Immature natural killer cell (primary cell): ENCODE results near the gene FYB2. TPM values are rescaled to one million over a fixed set of nuclear protein-coding genes. Genes with fewer than 3 reads are reported as not detected.

ENCODE experiments used
- DNase-seq, 3 donors: peaks; one replicate each; pipeline ENCODE4 v3.0.0; 2022; ENCODE audit warnings: mixed read lengths in 1 of 3
- H3K27ac Mint-ChIP-seq, 6 donors: one replicate each; pipeline ENCODE4 v1.8.0; 2020; ENCODE audit warnings: mixed read lengths in 6 of 6, mild to moderate bottlenecking in 5 of 6, inconsistent platforms in 4 of 6, moderate library complexity in 3 of 6
- H3K27me3 Mint-ChIP-seq, 3 donors: one replicate each; pipeline ENCODE4 v1.8.0; 2020 to 2021; ENCODE audit warnings: low read depth in 3 of 3, mild to moderate bottlenecking in 3 of 3, mixed read lengths in 3 of 3, moderate library complexity in 3 of 3, inconsistent platforms in 1 of 3
- H3K36me3 Mint-ChIP-seq, 3 donors: one replicate each; pipeline ENCODE4 v1.8.0; 2020; ENCODE audit warnings: mixed read lengths in 3 of 3, inconsistent platforms in 2 of 3, mild to moderate bottlenecking in 2 of 3
- H3K4me1 Mint-ChIP-seq, 2 donors: one replicate each; pipeline ENCODE4 v1.8.0; 2020; ENCODE audit warnings: inconsistent platforms in 2 of 2, mild to moderate bottlenecking in 2 of 2, mixed read lengths in 2 of 2, moderate library complexity in 1 of 2
- H3K4me3 Mint-ChIP-seq, 5 donors: one replicate each; pipeline ENCODE4 v1.8.0; 2020; ENCODE audit warnings: mild to moderate bottlenecking in 5 of 5, mixed read lengths in 5 of 5, inconsistent platforms in 3 of 5, moderate library complexity in 3 of 5
- H3K9me3 Mint-ChIP-seq, 6 donors: one replicate each; pipeline ENCODE4 v1.8.0; 2020; ENCODE audit warnings: mild to moderate bottlenecking in 6 of 6, mixed read lengths in 6 of 6, inconsistent platforms in 4 of 6, moderate library complexity in 3 of 6
- polyA plus RNA-seq, 3 donors: library from polyadenylated mRNA; unstranded; fragments of 300-500 nt; fragmentation: Illumina TruSeq; gene quantifications; one replicate each; pipeline ENCODE4 v1.2.3, GENCODE V29; 2021

The FYB2 gene
- polyA plus RNA-seq, 3 donors from 2014 or later, result not detected

DNA sequence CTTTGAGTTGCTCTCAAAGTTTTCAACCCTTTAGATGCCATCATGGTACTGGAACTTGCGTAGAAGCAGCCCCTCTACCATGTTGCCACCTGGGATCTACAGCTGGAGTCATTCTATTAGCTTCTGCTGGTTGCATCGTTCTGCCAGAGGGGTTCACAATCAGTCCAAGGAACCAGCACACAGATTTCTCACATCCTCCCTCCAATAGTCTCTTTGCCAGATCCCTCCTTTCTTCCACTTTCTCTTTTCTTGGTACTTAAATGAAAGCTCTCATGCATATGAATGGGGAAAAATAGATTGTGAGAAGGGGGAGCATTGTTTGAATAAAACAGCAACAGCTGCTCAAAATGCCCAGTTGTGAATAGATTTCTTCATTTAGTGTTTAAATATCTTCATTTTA is 31.2 kb upstream of the FYB2 start:
- Mint-ChIP-seq H3K9me3 (peaks cover 0 to 7% (median 0%) of the 10 kb centered on the region in 6 donors), H3K27me3 (peaks cover 3 to 5% (median 4%) of the 10 kb centered on the region in 3 donors), H3K4me3 (no peak overlapping the region), H3K36me3 (peaks cover 0 to 10% (median 0%) of the 10 kb centered on the region in 3 donors), H3K27ac (no peak overlapping the region), H3K4me1 (peaks cover 3 to 7% of the 10 kb centered on the region in 2 donors)
- DNase-seq, result no peak

DNA sequence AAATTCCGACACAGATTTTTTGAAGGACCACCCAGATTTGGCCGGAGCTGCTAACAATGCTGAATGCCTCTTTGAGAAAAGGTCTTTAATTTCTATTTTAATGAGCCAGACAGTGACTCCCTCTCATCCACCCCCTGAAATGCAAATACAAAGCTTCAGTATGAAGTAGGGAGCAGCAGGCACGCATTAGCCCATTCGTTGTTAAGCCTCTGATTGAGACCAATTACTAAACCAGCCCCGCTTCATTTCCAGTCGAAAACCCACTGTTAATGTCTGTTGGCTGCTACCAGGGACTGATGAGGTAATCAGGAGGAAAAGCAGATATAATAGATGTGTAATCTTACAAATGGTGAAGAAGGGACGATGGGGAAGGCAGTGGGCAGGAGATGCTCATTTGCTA is 30.5 kb upstream of the FYB2 start:
- Mint-ChIP-seq H3K9me3 (peaks cover 0 to 7% (median 0%) of the 10 kb centered on the region in 6 donors), H3K36me3 (peaks cover 0 to 10% (median 0%) of the 10 kb centered on the region in 3 donors), H3K4me1 (peaks cover 8 to 13% of the 10 kb centered on the region in 2 donors), H3K4me3 (no peak overlapping the region), H3K27ac (no peak overlapping the region), H3K27me3 (peaks cover 3 to 5% (median 4%) of the 10 kb centered on the region in 3 donors)
- no peak for DNase-seq

GRCh38 chr1:56845343-56845742 is 26.1 kb upstream of the FYB2 start:
- DNase-seq, result no peak
- Mint-ChIP-seq H3K27me3 (peaks cover 4 to 9% (median 7%) of the 10 kb centered on the region in 3 donors), H3K36me3 (peaks cover 0 to 4% (median 0%) of the 10 kb centered on the region in 3 donors), H3K27ac (peak overlapping the region in 1 of 6 donors; percentile 25), H3K4me3 (no peak overlapping the region), H3K4me1 (peaks cover 8 to 14% of the 10 kb centered on the region in 2 donors), H3K9me3 (peaks cover 0 to 3% (median 0%) of the 10 kb centered on the region in 6 donors)

DNA sequence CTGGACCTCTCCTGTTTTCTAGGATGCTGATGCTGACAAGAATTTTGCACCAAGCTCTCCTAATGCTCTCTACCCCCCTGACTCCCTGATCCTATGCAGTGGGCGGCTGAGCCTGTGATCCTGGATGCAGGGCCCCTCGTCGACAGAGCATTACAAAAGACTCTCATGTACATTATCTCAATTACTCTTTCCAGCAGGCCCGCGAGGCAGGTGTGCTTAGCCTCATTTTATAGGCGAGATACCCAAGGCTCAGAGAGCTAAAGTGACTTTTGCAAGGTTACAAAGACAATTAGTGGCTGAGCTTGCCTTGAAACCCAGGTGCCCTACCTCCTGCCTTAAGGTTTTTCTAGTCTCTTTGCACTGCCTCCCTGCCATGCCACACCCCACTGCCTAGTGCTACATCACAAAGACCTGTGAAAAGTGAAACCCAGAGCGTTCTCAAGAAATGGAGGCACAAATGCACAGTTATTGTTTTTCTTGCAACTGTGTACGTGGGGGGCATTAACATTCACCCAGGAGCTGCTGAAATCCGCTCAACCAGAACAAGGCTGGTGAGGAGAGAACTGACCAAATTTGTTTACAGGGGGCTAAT is 25.4 kb upstream of the FYB2 start:
- peaks cover 4 to 9% (median 8%) of the 10 kb centered on the region in 3 donors for H3K27me3 Mint-ChIP-seq
- peak overlapping the region in 1 of 6 donors; percentile 25 for H3K27ac Mint-ChIP-seq
- H3K9me3 Mint-ChIP-seq, result peaks cover 0 to 4% (median 1%) of the 10 kb centered on the region in 6 donors
- H3K4me1 Mint-ChIP-seq, result peaks cover 8 to 14% of the 10 kb centered on the region in 2 donors
- no peak for DNase-seq
- peaks cover 0 to 4% (median 4%) of the 10 kb centered on the region in 3 donors for H3K36me3 Mint-ChIP-seq
- H3K4me3 Mint-ChIP-seq, result no peak overlapping the region

GRCh38 chr1:56843544-56843943 is 24.3 kb upstream of the FYB2 start:
- H3K36me3 Mint-ChIP-seq, result peaks cover 3 to 8% (median 4%) of the 10 kb centered on the region in 3 donors
- peaks cover 8 to 14% of the 10 kb centered on the region in 2 donors for H3K4me1 Mint-ChIP-seq
- peaks cover 0 to 6% (median 3%) of the 10 kb centered on the region in 6 donors for H3K9me3 Mint-ChIP-seq
- no peak overlapping the region for H3K27ac Mint-ChIP-seq
- no peak for DNase-seq
- H3K27me3 Mint-ChIP-seq, result peaks cover 4 to 14% (median 9%) of the 10 kb centered on the region in 3 donors
- no peak overlapping the region for H3K4me3 Mint-ChIP-seq

GRCh38 chr1:56838759-56839158 is 19.6 kb upstream of the FYB2 start:
- H3K4me1 Mint-ChIP-seq, result peaks cover 15 to 17% of the 10 kb centered on the region in 2 donors
- peaks cover 0 to 6% (median 3%) of the 10 kb centered on the region in 6 donors for H3K9me3 Mint-ChIP-seq
- peaks cover 2 to 9% (median 6%) of the 10 kb centered on the region in 3 donors for H3K27me3 Mint-ChIP-seq
- peaks cover 3 to 4% (median 4%) of the 10 kb centered on the region in 3 donors for H3K36me3 Mint-ChIP-seq
- DNase-seq, result no peak
- no peak overlapping the region for H3K4me3 Mint-ChIP-seq
- no peak overlapping the region for H3K27ac Mint-ChIP-seq

DNA sequence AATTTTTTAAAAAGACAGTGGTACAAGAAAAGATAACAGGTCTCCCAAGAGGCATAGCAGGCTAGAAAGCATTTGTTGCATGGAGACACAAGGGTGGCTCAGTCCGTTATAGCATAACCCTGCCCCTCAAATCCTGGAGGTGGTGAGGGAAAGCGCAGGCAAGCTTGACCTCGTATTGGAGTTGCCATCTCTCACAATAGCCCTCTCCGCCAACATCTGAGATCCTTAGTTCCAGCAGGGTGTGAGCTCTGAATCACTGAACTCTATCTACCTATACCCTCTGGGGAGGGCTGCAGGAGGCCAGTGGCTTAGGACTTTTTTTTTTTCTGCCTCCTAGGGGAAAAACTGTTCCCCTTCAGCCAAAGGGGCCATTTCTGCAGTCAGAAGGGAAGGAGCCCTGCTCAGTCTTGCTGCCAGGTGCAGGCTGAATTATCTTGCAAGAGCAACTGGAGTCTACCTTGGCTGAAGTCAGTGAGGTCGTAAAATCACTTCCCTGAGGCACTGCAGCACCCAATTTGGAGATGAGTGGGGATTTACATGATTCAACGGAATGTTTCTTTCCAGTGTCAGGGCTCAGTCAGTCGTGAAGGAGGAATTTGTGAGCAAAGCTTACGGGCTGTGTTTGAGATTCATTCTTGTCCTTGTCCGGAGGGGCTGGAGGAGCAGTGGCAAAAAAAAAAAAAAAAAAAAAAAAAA is 18.2 kb upstream of the FYB2 start:
- Mint-ChIP-seq H3K4me3 (no peak overlapping the region), H3K27me3 (peaks cover 2 to 9% (median 6%) of the 10 kb centered on the region in 3 donors), H3K27ac (no peak overlapping the region), H3K36me3 (peaks cover 3 to 4% (median 4%) of the 10 kb centered on the region in 3 donors), H3K4me1 (peaks cover 29% of the 10 kb centered on the region in 2 donors), H3K9me3 (peaks cover 0 to 6% (median 3%) of the 10 kb centered on the region in 6 donors)
- no peak for DNase-seq

DNA sequence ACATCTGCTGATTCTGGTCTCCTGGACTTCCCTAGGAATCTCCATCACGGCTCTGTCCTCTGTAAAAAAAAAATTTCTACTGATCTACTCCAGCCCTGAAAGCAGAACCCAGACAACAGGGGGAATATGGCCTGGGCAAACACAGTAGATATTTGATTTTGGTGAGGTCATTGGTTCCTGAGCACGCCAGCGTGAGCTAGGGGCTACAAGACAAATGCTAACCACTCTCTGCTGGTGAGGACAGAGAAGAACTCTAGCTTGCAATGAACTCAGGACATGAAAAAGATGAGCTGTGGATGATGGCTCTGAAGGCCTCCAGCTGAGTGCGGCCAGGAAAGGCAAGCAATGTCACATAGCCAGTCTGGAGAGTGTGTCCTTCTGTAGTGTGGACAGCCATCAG is 17.2 kb upstream of the FYB2 start:
- H3K4me3 Mint-ChIP-seq, result no peak overlapping the region
- peaks cover 0 to 6% (median 3%) of the 10 kb centered on the region in 6 donors for H3K9me3 Mint-ChIP-seq
- H3K36me3 Mint-ChIP-seq, result peaks cover 3 to 4% (median 4%) of the 10 kb centered on the region in 3 donors
- peaks cover 3 to 9% (median 4%) of the 10 kb centered on the region in 3 donors for H3K27me3 Mint-ChIP-seq
- no peak for DNase-seq
- H3K27ac Mint-ChIP-seq, result no peak overlapping the region
- H3K4me1 Mint-ChIP-seq, result peaks cover 36 to 38% of the 10 kb centered on the region in 2 donors

DNA sequence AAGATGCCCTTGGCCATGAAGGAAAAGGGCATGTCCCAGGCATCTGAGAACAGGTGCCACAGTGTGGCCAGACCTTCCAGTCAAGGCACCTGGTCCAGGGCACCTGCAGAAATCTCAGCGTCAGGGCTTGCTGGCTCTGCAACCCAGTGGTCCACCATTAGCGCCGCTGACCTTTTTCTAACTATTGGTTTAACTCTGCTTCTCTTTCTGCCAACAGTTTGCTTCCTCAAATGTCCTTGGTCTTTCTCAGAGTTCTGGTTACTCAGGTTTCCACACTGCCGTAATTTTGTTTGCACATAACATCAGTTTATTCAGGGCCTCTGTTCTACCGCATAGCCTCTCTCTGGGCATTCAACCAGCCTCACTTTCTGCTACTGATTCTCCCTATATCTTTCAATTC is 16.5 kb upstream of the FYB2 start:
- Mint-ChIP-seq H3K4me3 (no peak overlapping the region), H3K4me1 (peaks cover 36 to 38% of the 10 kb centered on the region in 2 donors), H3K27me3 (peaks cover 2 to 9% (median 6%) of the 10 kb centered on the region in 3 donors), H3K36me3 (peaks cover 3 to 4% (median 4%) of the 10 kb centered on the region in 3 donors), H3K9me3 (peaks cover 0 to 6% (median 3%) of the 10 kb centered on the region in 6 donors), H3K27ac (no peak overlapping the region)
- no peak for DNase-seq

DNA sequence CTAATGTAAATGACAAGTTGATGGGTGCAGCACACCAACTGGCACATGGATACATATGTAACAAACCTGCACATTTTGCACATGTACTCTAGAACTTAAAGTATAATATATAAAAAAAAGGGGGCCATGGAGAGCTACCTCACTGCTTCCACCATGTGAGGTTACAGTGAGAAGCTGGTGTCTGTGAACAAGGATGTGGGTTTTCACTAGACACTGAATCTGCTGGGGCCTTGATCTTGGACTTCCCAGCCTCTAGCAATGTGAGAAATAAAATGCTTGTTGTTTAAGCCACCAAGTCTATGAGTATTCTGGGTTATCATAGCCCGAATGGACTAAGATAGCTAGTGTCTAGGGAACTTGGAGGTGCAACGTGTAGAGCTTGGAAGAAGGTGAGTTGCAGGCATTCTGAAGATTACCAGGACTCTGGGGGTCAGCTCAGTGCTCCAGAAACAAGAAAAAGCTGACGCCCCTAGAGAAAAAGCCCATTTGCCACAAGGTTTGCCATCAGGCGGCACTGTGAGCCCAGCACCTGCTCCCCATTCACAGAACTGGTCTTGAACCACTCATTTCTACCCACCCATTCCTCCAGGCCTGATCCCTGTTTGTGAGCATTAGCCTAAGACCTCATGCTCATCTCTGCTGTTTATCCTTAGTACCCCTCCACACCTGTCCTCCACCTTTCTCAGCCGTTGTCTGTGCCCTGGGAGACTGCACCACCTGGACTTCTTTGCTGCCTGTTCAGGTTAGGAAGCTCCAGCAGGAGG is 15.1 kb upstream of the FYB2 start:
- Mint-ChIP-seq H3K4me3 (peak overlapping the region in 2 of 5 donors; percentile 64 to 73), H3K4me1 (peaks cover 36 to 38% of the 10 kb centered on the region in 2 donors), H3K27me3 (peaks cover 2 to 6% (median 3%) of the 10 kb centered on the region in 3 donors), H3K27ac (peak overlapping the region in 5 of 6 donors; percentile 13 to 80 (median 54)), H3K9me3 (peaks cover 0 to 4% (median under 1%) of the 10 kb centered on the region in 6 donors), H3K36me3 (peaks cover 0 to 3% (median 3%) of the 10 kb centered on the region in 3 donors)
- DNase-seq, result peak; percentile 20 to 37 (median 31)

GRCh38 chr1:56833088-56833487 is 13.9 kb upstream of the FYB2 start:
- Mint-ChIP-seq H3K4me3 (no peak overlapping the region), H3K27me3 (peaks cover 2 to 6% (median 2%) of the 10 kb centered on the region in 3 donors), H3K27ac (peak overlapping the region in 2 of 6 donors; percentile 48 to 80), H3K36me3 (no peaks in the 10 kb centered on the region), H3K4me1 (peaks cover 36 to 38% of the 10 kb centered on the region in 2 donors), H3K9me3 (peaks cover 0 to 2% (median under 1%) of the 10 kb centered on the region in 6 donors)
- DNase-seq, result no peak

DNA sequence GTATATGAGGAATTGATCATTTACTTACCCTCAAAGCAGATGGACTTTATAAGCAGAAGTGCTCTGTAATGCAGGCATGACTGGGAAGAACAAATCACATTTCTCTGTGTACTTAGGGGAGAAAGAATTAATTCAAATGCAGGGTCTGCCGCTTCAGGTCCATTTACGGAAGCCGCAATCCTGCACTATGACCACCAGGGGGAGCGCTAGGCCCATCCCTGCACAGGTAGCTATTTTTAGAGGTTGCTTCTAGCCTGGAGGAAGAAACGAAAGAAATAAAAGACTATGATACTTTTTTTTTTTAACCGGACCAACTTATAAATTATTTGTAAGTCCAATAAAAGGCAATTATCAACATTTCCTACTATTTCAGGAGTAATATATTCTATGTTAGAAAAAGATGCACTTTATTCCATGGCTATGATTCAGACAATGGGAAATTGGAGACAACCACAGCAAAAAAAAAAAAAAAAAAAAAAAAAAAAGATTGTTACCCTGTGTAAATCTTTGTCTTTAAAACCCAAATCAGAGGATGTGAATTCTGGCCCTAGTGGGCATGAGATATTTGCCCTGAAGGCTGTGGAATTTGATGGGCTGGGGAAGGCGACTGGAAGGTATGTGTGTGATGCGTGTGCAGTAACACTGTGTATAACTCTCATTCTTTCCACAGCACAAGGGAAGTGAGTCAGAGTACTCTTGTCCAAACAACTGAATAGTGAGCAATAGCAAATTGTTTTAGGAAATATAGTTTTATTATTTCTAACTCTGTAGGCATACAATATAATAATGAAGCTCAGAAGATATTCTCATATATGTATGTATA is 12.9 kb upstream of the FYB2 start:
- Mint-ChIP-seq H3K27me3 (peaks cover 2 to 6% (median 2%) of the 10 kb centered on the region in 3 donors), H3K36me3 (no peaks in the 10 kb centered on the region), H3K9me3 (peaks cover 0 to 2% (median under 1%) of the 10 kb centered on the region in 6 donors), H3K4me3 (peak overlapping the region; percentile 51 to 81 (median 62)), H3K4me1 (peaks cover 36 to 38% of the 10 kb centered on the region in 2 donors), H3K27ac (peak overlapping the region in 3 of 6 donors; percentile 3 to 78 (median 28))
- DNase-seq, result peak; percentile 64 to 67 (median 64)
